Mesothelial cell of epicardium (in vitro differentiated cells): Measurements from ENCODE around the gene ELMOD1. TPM values are rescaled to one million over a fixed set of nuclear protein-coding genes. Genes with fewer than 3 reads are reported as not detected.

Experiments
- DNase-seq, 2 experiments: peaks; one replicate each; pipeline ENCODE4 v3.0.0; 2021; ENCODE audit warnings: low spot score in 2 of 2; ENCODE audit not compliant: unreplicated experiment in 2 of 2
- H3K27ac Mint-ChIP-seq: 2 replicates; pipeline ENCODE4 v1.8.0; 2021; ENCODE audit warnings: mixed read lengths
- H3K27me3 Mint-ChIP-seq: 2 replicates; pipeline ENCODE4 v1.8.0; 2021; ENCODE audit warnings: low read depth, mixed read lengths
- H3K36me3 Mint-ChIP-seq: 2 replicates; pipeline ENCODE4 v1.8.0; 2021; ENCODE audit warnings: mixed read lengths
- H3K4me1 Mint-ChIP-seq: 2 replicates; pipeline ENCODE4 v1.8.0; 2021; ENCODE audit warnings: mixed read lengths
- H3K4me3 Mint-ChIP-seq: 2 replicates; pipeline ENCODE4 v1.8.0; 2021; ENCODE audit warnings: mild to moderate bottlenecking, moderate library complexity, mixed read lengths
- H3K9me3 Mint-ChIP-seq: 2 replicates; pipeline ENCODE4 v1.8.0; 2021; ENCODE audit warnings: mixed read lengths
- CTCF ChIP-seq: fragments of 200-600 bp; sonication (generic); IDR thresholded peaks from one replicate; pipeline ENCODE4 v1.5.0; 2021; ENCODE audit warnings: antibody characterized with exemption; ENCODE audit not compliant: unreplicated experiment
- total RNA-seq: library from RNA; stranded (reverse); gene quantifications from 3 replicates; pipeline ENCODE4 v1.2.1, GENCODE V29; 2021

The ELMOD1 gene
- total RNA-seq, 1 donor from 2014 or later, result 0.69 TPM

- DNase-seq, result peak in 1 of 2 experiments; percentile 63
- Mint-ChIP-seq H3K4me3 (peak overlapping the region; percentile 79), H3K27me3 (peaks cover 93% of the 10 kb centered on the region), H3K9me3 (no peaks in the 10 kb centered on the region), H3K27ac (no peak overlapping the region), H3K36me3 (no peaks in the 10 kb centered on the region), H3K4me1 (peaks cover 21% of the 10 kb centered on the region)
- no peak for TF ChIP-seq CTCF
These were observed 657 bp downstream of the ELMOD1 start for GRCh38 chr11:107591378-107592230.

GRCh38 chr11:107592231-107592590 lies 1.3 kb downstream of the ELMOD1 start:
- H3K27me3 Mint-ChIP-seq, result peaks cover 93% of the 10 kb centered on the region
- peaks cover 21% of the 10 kb centered on the region for H3K4me1 Mint-ChIP-seq
- H3K36me3 Mint-ChIP-seq, result no peaks in the 10 kb centered on the region
- H3K4me3 Mint-ChIP-seq, result peak overlapping the region; percentile 79
- no peak overlapping the region for H3K27ac Mint-ChIP-seq
- no peaks in the 10 kb centered on the region for H3K9me3 Mint-ChIP-seq
- TF ChIP-seq CTCF, result no peak
- DNase-seq, result no peak

- no peaks in the 10 kb centered on the region for H3K36me3 Mint-ChIP-seq
- DNase-seq, result no peak
- H3K27ac Mint-ChIP-seq, result no peak overlapping the region
- H3K27me3 Mint-ChIP-seq, result peaks cover 94% of the 10 kb centered on the region
- no peak overlapping the region for H3K4me3 Mint-ChIP-seq
- no peak for TF ChIP-seq CTCF
- H3K4me1 Mint-ChIP-seq, result peaks cover 21% of the 10 kb centered on the region
- H3K9me3 Mint-ChIP-seq, result no peaks in the 10 kb centered on the region
These were observed 1.9 kb downstream of the ELMOD1 start for GRCh38 chr11:107592813-107593212.

- no peak overlapping the region for H3K4me3 Mint-ChIP-seq
- H3K9me3 Mint-ChIP-seq, result no peaks in the 10 kb centered on the region
- H3K36me3 Mint-ChIP-seq, result no peaks in the 10 kb centered on the region
- H3K27me3 Mint-ChIP-seq, result peaks cover 92% of the 10 kb centered on the region
- TF ChIP-seq CTCF, result no peak
- DNase-seq, result no peak
- H3K27ac Mint-ChIP-seq, result no peak overlapping the region
- peaks cover 21% of the 10 kb centered on the region for H3K4me1 Mint-ChIP-seq
These were observed 3.0 kb downstream of the ELMOD1 start for GRCh38 chr11:107593951-107594350.

- no peaks in the 10 kb centered on the region for H3K9me3 Mint-ChIP-seq
- no peak for TF ChIP-seq CTCF
- H3K27me3 Mint-ChIP-seq, result peaks cover 86% of the 10 kb centered on the region
- H3K4me3 Mint-ChIP-seq, result no peak overlapping the region
- no peak overlapping the region for H3K27ac Mint-ChIP-seq
- H3K4me1 Mint-ChIP-seq, result peaks cover 19% of the 10 kb centered on the region
- no peak for DNase-seq
- no peaks in the 10 kb centered on the region for H3K36me3 Mint-ChIP-seq
These were observed 3.8 kb downstream of the ELMOD1 start for GRCh38 chr11:107594736-107595135.
